ENCODE results near the gene PSMA1. TPM values are rescaled to one million over a fixed set of nuclear protein-coding genes. Genes with fewer than 3 reads are reported as not detected.
A peak's percentile ranks its signal among the peaks of the same experiment; 100 is the strongest.
"Not testable (repeated sequence)": the region's sequence is repeated elsewhere in the genome, so short reads cannot be mapped to it uniquely, and the experiment has no call there.

Gene PSMA1
- 10 to 100 TPM; 74.7 to 95.5 TPM for total RNA-seq
- 117 TPM for polyA plus RNA-seq (ENCODE audit: insufficient read depth, low read depth, low replicate concordance)
- long read RNA-seq, donor 1, transcript PSMA1-201 (10 exons, 1,505 nt): major isoform, 56 of 75 reads
- long read RNA-seq, donor 1, partial matches to known transcripts: 17 of 75 reads
- long read RNA-seq, donor 1, other reads (novel, unspliced or antisense): 0 of 75 reads
- long read RNA-seq, donor 2, transcript PSMA1-201 (10 exons, 1,505 nt): major isoform, 38 of 50 reads
- long read RNA-seq, donor 2, partial matches to known transcripts: 11 of 50 reads
- long read RNA-seq, donor 2, other reads (novel, unspliced or antisense): 0 of 50 reads

DNA sequence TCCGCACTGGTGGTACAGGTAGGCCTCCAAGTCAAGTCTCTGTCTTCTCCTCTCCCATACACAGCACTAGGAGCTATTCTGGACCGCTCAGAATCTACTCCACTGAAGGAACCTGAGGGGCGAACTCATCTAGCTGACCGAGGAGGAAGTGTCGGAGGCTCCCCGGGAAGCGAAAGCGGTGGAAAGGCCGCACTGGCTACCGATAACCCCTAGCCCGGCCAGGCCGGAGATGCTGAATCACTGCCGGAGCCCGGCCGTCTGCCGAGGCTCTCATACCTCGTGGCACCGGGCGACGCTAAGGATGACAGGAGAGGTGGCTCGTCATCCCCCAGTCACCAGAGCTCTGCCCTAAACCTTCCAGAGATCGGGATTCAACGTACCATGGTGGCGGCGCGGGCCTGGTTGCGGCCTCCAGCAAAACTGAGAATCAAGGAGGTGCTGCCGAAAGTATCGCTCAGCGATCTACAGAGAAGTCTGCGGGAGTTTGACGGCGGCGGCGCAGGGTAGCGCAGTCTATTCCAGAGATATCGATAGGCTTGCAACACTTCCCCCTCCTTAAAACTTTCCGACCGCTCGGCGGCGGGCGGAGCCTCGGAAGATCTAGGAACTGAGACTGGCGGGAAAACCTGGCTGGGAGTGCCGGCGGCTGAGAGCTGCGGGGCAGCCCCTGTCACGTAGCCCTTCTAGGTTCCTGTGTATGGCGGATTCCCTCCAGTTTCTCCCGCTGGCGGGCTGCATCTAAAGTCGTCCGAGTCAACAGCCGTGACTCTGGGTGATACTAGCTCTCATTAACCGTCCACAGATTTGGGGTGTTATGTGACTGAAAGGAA, at the start of gene PSMA1:
Gene PSMA1 (minus strand): TSS at position 470 of the 830 bp plus-strand sequence. CDS start 87 bp downstream, at position 383.
- Histone ChIP-seq H3K27ac (peak within 1 kb of the TSS; percentile 87 to 93), H3K36me3 (ENCODE audit: low read depth, missing control alignments) (no peaks in the 10 kb centered on the region), H3K4me3 (peak within 1 kb of the TSS; percentile 86 to 94), H3K27me3 (no peaks in the 10 kb centered on the region), H3K9me3 (no peaks in the 10 kb centered on the region), H3K4me1 (peaks cover 17% of the 10 kb centered on the region)
- 1% methylated on average over 33 to 55 of the region's 56 CpGs for WGBS, 2 donors
- peak; percentile 98 for DNase-seq
- intact Hi-C loops (cut with DNase I; ENCODE audit: low total_unique reads): no loop called here
- TF ChIP-seq, protein P1, sequence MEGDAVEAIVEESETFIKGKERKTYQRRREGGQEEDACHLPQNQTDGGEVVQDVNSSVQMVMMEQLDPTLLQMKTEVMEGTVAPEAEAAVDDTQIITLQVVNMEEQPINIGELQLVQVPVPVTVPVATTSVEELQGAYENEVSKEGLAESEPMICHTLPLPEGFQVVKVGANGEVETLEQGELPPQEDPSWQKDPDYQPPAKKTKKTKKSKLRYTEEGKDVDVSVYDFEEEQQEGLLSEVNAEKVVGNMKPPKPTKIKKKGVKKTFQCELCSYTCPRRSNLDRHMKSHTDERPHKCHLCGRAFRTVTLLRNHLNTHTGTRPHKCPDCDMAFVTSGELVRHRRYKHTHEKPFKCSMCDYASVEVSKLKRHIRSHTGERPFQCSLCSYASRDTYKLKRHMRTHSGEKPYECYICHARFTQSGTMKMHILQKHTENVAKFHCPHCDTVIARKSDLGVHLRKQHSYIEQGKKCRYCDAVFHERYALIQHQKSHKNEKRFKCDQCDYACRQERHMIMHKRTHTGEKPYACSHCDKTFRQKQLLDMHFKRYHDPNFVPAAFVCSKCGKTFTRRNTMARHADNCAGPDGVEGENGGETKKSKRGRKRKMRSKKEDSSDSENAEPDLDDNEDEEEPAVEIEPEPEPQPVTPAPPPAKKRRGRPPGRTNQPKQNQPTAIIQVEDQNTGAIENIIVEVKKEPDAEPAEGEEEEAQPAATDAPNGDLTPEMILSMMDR (IDR thresholded peaks at IDR 0.05): peak; percentile 19 to 77 (median 60)
- no peak for TF ChIP-seq POLR2A (IDR thresholded peaks at IDR 0.05)

DNA sequence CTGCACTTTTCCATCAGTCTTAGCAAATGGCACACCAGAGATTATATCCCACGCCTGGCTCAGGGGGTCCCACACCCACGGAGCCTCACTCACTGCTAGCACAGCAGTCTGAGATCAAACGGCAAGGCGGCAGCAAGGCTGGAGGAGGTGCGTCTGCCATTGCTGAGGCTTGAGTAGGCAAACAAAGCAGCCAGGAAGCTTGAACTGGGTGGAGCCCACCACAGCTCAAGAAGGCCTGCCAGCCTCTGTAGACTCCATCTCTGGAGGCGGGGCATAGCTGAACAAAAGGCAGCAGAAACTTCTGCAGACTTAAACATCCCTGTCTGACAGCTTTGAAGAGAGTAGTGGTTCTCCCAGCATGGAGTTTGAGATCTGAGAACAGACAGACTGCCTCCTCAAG, 49.3 kb upstream of the PSMA1 start:
- H3K36me3 ChIP-seq (ENCODE audit: low read depth, missing control alignments); H3K4me1 ChIP-seq; H3K4me3 ChIP-seq; intact Hi-C loops (cut with DNase I; ENCODE audit: low total_unique reads); DNase-seq; H3K9me3 ChIP-seq; H3K27ac ChIP-seq; H3K27me3 ChIP-seq: not testable (repeated sequence)
- WGBS, 2 donors: 88 to 90% methylated on average over 2 to 6 of the region's 6 CpGs

DNA sequence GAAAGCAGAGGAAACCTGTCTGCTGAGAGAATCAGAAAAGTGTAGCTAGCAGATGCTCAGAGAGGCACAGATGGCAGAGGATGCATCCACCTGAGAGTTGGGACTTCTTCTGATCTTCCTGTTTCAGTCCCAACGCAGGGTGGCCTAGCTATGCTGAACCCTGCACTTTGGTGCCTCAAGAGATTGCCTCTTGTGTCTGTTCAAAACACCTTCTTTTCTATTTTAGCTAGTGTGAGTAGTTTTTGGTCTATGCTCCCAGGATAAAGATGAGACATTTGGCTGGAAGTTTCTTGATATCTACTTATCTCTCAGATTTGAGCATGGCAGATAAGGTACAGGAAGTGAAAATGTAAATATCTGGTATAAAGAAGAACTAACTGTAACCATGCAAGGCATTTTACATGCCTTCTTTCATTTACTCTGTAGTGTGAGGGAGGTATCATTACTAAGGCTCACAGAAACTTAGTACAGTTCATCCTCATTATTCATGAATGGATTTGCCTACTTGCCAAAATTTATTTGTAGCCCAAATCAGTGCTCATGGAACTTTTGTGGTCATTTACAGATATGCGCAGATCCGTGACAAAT, 47.0 kb upstream of the PSMA1 start:
- Histone ChIP-seq H3K4me1 (no peaks in the 10 kb centered on the region), H3K36me3 (ENCODE audit: low read depth, missing control alignments) (no peaks in the 10 kb centered on the region), H3K27me3 (no peaks in the 10 kb centered on the region), H3K4me3 (no peak overlapping the region), H3K9me3 (no peaks in the 10 kb centered on the region), H3K27ac (no peak overlapping the region)
- no peak for DNase-seq
- intact Hi-C loops (cut with DNase I; ENCODE audit: low total_unique reads): no loop called here
- WGBS, 2 donors: 92 to 97% methylated on average over 3 of the region's 3 CpGs
- TF ChIP-seq, protein P1 (IDR thresholded peaks at IDR 0.05): no peak
- TF ChIP-seq POLR2A (IDR thresholded peaks at IDR 0.05): no peak

DNA sequence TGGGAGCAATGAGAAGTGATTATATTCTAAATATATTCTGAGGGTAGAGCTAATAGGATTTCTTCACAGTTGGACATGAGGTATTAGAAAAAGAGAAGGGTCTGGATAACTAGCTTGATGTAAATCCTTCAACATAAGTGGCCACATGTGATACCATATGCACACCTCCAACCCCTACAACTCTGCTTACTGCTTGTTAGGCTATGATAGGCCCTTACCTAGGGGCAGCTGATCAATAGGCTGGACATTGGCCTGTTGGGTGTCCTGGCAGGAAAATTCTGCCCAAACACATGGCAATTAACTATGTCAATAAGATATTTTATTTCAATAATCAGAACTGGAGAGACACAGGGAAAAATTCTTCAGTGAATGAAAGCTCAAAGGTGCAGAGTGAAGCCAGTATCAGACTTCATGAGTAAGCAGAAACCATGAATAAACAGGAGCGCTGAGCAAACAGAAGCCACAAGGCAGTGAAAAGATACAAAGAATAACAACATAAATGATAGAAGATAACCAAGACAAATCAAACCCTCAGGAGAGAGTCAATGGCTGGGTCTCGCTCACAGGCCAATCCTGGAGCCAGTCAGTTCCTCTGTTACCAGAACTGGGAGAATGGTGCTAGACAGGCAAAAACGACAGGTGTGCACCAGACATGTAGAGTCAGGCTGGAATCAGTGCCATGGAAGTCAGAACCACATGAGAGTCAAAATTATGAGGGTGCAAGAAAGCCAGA, 46.3 kb upstream of the PSMA1 start:
- TF ChIP-seq, protein P1 (IDR thresholded peaks at IDR 0.05): no peak
- no peak for TF ChIP-seq POLR2A (IDR thresholded peaks at IDR 0.05)
- Histone ChIP-seq H3K36me3 (ENCODE audit: low read depth, missing control alignments) (no peaks in the 10 kb centered on the region), H3K27ac (no peak overlapping the region), H3K27me3 (no peaks in the 10 kb centered on the region), H3K4me1 (no peaks in the 10 kb centered on the region), H3K9me3 (no peaks in the 10 kb centered on the region), H3K4me3 (no peak overlapping the region)
- 57 to 71% methylated on average over 3 of the region's 3 CpGs for whole genome bisulfite sequencing, 2 donors
- DNase-seq: no peak
- intact Hi-C loops (cut with DNase I; ENCODE audit: low total_unique reads): no loop called here

Measured in testis (tissue), 5 donors.